ENCODE measurements around the gene RAB9A.

Gene RAB9A

GRCh38 chrX:13716905-13717304 is 28.0 kb downstream of the RAB9A start:
- Histone ChIP-seq H3K4me3 (ENCODE audit: low read depth, low read length) (no peak overlapping the region), H3K9ac (no peak overlapping the region), H3K4me1 (peaks cover 5% of the 10 kb centered on the region), H3K4me2 (ENCODE audit: low read length) (no peak overlapping the region), H3K9me3 (ENCODE audit: control insufficient read depth, low read length) (no peaks in the 10 kb centered on the region), H3K36me3 (ENCODE audit: control insufficient read depth, insufficient read depth, low read length) (no peaks in the 10 kb centered on the region), H3K27ac (no peak overlapping the region), H3K79me2 (no peaks in the 10 kb centered on the region), H3K27me3 (ENCODE audit: control insufficient read depth, insufficient read depth, low read length) (no peaks in the 10 kb centered on the region), H2AFZ (no peak overlapping the region)
- TF ChIP-seq CTCF (IDR thresholded peaks at IDR 0.05), result no peak

GRCh38 chrX:13717700-13718472 is 29.0 kb downstream of the RAB9A start:
- no peaks in the 10 kb centered on the region for H3K79me2 ChIP-seq
- no peaks in the 10 kb centered on the region for H3K9me3 ChIP-seq (ENCODE audit: control insufficient read depth, low read length)
- no peak overlapping the region for H3K4me3 ChIP-seq (ENCODE audit: low read depth, low read length)
- no peak overlapping the region for H3K4me2 ChIP-seq (ENCODE audit: low read length)
- no peaks in the 10 kb centered on the region for H3K36me3 ChIP-seq (ENCODE audit: control insufficient read depth, insufficient read depth, low read length)
- no peak overlapping the region for H3K9ac ChIP-seq
- no peak for TF ChIP-seq CTCF (IDR thresholded peaks at IDR 0.05)
- no peak overlapping the region for H2AFZ ChIP-seq
- H3K27ac ChIP-seq, result no peak overlapping the region
- H3K4me1 ChIP-seq, result peaks cover 5% of the 10 kb centered on the region
- no peaks in the 10 kb centered on the region for H3K27me3 ChIP-seq (ENCODE audit: control insufficient read depth, insufficient read depth, low read length)

GRCh38 chrX:13719192-13719856 is 30.4 kb downstream of the RAB9A start:
- no peaks in the 10 kb centered on the region for H3K79me2 ChIP-seq
- TF ChIP-seq CTCF (IDR thresholded peaks at IDR 0.05), result no peak
- H3K4me2 ChIP-seq (ENCODE audit: low read length), result no peak overlapping the region
- no peak overlapping the region for H2AFZ ChIP-seq
- H3K4me3 ChIP-seq (ENCODE audit: low read depth, low read length), result no peak overlapping the region
- H3K27ac ChIP-seq, result no peak overlapping the region
- H3K9ac ChIP-seq, result no peak overlapping the region
- H3K27me3 ChIP-seq (ENCODE audit: control insufficient read depth, insufficient read depth, low read length), result no peaks in the 10 kb centered on the region
- H3K36me3 ChIP-seq (ENCODE audit: control insufficient read depth, insufficient read depth, low read length), result no peaks in the 10 kb centered on the region
- no peaks in the 10 kb centered on the region for H3K9me3 ChIP-seq (ENCODE audit: control insufficient read depth, low read length)
- peaks cover 5% of the 10 kb centered on the region for H3K4me1 ChIP-seq

- Histone ChIP-seq H3K9ac (no peak overlapping the region), H3K27me3 (ENCODE audit: control insufficient read depth, insufficient read depth, low read length) (no peaks in the 10 kb centered on the region), H3K79me2 (peaks cover 7% of the 10 kb centered on the region), H3K4me1 (peaks cover 5% of the 10 kb centered on the region), H3K4me2 (ENCODE audit: low read length) (no peak overlapping the region), H3K36me3 (ENCODE audit: control insufficient read depth, insufficient read depth, low read length) (no peaks in the 10 kb centered on the region), H3K4me3 (ENCODE audit: low read depth, low read length) (no peak overlapping the region), H3K9me3 (ENCODE audit: control insufficient read depth, low read length) (no peaks in the 10 kb centered on the region), H3K27ac (peak overlapping the region; percentile 37), H2AFZ (no peak overlapping the region)
- no peak for TF ChIP-seq CTCF (IDR thresholded peaks at IDR 0.05)
Measured at GRCh38 chrX:13721371-13721770, 32.4 kb downstream of the RAB9A start.

Measured in parathyroid adenoma (tissue), 2 donors.